Measurements from ENCODE around the gene CRIM1. TPM values are rescaled to one million over a fixed set of nuclear protein-coding genes. Genes with fewer than 3 reads are reported as not detected.
A peak's percentile ranks its signal among the peaks of the same experiment; 100 is the strongest.

CRIM1 gene
- total RNA-seq, 1 donor from 2014 or later: 35.3 TPM

DNA sequence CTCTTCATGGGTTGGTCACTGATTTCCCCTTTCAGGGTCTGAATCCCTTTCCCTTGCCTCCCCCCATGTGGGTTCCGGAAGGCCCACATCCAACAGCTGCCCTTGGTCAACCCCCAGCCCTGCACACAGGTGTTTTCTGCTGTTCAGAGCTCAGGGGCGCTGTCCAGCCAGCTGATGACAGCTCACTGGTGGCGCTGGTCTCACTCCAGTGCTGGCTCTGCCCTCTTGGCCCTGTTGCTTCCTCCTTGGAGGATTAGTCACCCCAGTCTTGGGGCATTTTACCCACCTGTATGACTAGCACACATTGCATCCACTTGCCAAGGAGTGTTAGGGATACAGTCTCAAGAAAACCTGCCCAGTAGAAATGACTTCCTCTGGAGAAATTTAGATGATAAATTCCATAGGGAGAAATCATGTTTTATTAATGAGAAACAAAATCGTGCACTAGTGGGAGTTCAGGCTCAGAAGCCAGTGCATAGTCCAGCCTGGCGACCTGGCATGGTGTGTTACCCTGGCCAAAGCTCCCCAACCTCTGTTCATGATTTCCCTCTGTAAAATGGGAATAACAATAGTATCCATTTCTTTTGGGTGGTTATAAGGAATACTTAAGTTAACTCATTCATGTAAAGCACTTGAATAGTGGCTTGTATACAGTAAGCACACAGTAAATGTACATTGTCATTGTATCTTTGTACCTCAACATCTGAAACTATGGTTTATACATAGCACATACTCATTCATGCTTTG is 21.6 kb downstream of the CRIM1 start:
- FAIRE-seq: no peak

DNA sequence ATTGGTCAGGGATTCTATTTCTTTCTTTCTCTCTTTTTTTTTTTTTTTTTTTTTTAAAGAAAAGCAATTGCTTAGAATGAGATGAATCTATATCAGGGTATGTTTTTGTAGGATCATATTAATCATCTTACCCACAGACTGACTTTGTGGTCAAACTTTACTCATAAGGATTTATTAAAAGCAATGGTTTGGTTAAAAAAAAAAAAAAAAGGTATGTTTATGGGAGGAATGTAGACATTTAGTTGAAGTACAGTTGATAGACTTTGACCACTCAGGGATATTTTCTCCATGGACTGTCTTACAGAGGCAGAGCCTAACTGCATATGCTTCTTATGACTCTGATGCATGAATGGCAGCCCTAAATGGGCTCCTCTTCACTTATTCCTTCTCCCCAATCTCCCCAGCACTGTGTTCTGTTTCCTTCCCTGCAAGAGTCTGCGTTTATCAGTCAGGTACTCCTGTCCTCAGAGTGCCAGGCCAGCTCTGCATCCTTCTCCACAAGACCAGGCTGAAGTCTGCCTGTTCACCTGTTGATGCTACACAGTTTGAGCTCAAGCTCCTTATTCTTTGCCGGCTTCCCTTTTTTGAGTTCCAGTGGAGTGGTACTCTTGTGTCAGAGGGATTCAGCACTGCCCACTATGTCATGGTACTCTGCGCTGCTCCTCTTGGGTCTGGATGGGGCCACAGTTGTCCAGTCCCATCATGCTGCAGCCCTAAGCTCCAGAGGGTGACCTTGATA is 24.3 kb downstream of the CRIM1 start:
- no peak overlapping the region for H3K4me3 ChIP-seq (ENCODE audit: low read depth, low read length)
- peaks cover 3% of the 10 kb centered on the region for H3K36me3 ChIP-seq (ENCODE audit: control insufficient read depth, insufficient read depth, low read length)
- no peaks in the 10 kb centered on the region for H3K27me3 ChIP-seq (ENCODE audit: control insufficient read depth, insufficient read depth, low read length)
- FAIRE-seq: no peak
- TF ChIP-seq, protein P1, sequence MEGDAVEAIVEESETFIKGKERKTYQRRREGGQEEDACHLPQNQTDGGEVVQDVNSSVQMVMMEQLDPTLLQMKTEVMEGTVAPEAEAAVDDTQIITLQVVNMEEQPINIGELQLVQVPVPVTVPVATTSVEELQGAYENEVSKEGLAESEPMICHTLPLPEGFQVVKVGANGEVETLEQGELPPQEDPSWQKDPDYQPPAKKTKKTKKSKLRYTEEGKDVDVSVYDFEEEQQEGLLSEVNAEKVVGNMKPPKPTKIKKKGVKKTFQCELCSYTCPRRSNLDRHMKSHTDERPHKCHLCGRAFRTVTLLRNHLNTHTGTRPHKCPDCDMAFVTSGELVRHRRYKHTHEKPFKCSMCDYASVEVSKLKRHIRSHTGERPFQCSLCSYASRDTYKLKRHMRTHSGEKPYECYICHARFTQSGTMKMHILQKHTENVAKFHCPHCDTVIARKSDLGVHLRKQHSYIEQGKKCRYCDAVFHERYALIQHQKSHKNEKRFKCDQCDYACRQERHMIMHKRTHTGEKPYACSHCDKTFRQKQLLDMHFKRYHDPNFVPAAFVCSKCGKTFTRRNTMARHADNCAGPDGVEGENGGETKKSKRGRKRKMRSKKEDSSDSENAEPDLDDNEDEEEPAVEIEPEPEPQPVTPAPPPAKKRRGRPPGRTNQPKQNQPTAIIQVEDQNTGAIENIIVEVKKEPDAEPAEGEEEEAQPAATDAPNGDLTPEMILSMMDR (IDR thresholded peaks at IDR 0.05; ENCODE audit: insufficient read depth, low read length, severe bottlenecking): no peak
- DNase-seq (ENCODE audit: low read depth): no peak

More for the DNA sequence above, 21.6 kb downstream of the CRIM1 start:
- H3K36me3 ChIP-seq (ENCODE audit: control insufficient read depth, insufficient read depth, low read length): peaks cover 3% of the 10 kb centered on the region
- no peak overlapping the region for H3K4me3 ChIP-seq (ENCODE audit: low read depth, low read length)
- peak; percentile 93 for DNase-seq (ENCODE audit: low read depth)
- no peaks in the 10 kb centered on the region for H3K27me3 ChIP-seq (ENCODE audit: control insufficient read depth, insufficient read depth, low read length)
- TF ChIP-seq, protein P1 (IDR thresholded peaks at IDR 0.05; ENCODE audit: insufficient read depth, low read length, severe bottlenecking): peak; percentile 27

DNA sequence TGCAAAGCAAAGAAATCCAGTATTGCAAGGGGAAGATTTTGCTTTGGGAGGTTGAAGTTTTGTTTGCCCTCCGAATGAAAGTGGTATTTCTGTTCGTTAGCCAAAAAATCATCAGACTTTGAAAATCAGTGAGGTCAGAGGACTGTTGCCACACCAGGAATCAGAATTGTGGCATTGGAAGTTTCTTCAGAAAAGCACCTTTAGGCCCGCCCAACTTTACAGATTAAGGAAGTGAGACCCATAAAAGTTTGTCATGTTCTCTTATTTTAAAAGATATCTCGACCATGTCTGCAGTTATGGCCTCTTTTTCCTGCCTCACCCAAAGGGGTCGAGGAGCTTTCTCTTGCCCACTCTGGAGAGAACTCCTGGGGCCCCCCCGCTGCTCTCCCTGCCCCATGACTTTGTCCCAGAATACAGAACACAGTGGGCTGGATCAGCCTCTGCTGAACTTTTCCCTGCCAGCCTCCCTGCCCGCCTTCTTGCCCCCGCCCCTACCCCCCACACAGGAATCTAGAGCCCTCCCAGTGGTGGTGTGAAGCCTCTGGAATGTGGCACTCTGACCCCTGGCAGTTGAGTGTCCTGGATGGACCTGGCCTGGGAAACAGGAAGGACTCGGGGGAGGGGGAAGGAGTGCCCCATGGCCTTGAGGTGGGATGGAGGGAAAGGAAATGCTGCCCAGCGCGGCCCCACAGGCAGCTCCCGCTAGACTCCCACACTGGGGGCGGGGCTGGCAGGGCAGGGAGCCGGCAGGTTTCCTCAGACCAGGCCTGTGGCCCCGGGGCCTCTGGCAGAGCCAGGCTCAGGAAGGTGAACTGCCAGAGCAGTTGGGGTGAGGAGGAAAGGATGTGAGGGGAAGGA is 25.3 kb downstream of the CRIM1 start:
- DNase-seq (ENCODE audit: low read depth) (no peak), FAIRE-seq (no peak)
- H3K27me3 ChIP-seq (ENCODE audit: control insufficient read depth, insufficient read depth, low read length): no peaks in the 10 kb centered on the region

DNA sequence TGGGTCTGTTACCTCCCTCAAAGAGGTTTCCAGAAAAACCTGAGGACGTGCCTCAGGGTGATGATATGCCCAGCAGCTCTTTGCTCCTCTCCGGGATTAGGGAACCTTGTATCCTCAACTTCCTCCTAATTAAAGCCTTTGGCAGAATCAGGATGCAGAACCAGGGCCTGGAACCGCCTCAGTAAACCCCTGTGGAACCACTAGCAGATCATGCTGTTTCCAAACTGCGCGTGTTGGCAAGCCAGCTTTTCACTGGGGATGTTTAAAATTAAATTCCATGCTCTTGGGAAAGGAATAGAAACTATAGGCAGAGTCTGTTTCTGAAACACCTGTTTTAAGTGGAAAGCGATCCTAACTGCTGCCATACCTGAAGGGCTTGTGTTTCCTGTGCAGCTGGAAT is 26.4 kb downstream of the CRIM1 start:
- peaks cover 3% of the 10 kb centered on the region for H3K36me3 ChIP-seq (ENCODE audit: control insufficient read depth, insufficient read depth, low read length)
- no peaks in the 10 kb centered on the region for H3K27me3 ChIP-seq (ENCODE audit: control insufficient read depth, insufficient read depth, low read length)
- DNase-seq (ENCODE audit: low read depth): no peak
- TF ChIP-seq, protein P1 (IDR thresholded peaks at IDR 0.05; ENCODE audit: insufficient read depth, low read length, severe bottlenecking): no peak
- no peak for FAIRE-seq
- H3K4me3 ChIP-seq (ENCODE audit: low read depth, low read length): no peak overlapping the region

More for the DNA sequence above, 25.3 kb downstream of the CRIM1 start:
- Histone ChIP-seq H3K36me3 (ENCODE audit: control insufficient read depth, insufficient read depth, low read length) (peaks cover 3% of the 10 kb centered on the region), H3K4me3 (ENCODE audit: low read depth, low read length) (no peak overlapping the region)
- TF ChIP-seq, protein P1 (IDR thresholded peaks at IDR 0.05; ENCODE audit: insufficient read depth, low read length, severe bottlenecking): no peak

DNA sequence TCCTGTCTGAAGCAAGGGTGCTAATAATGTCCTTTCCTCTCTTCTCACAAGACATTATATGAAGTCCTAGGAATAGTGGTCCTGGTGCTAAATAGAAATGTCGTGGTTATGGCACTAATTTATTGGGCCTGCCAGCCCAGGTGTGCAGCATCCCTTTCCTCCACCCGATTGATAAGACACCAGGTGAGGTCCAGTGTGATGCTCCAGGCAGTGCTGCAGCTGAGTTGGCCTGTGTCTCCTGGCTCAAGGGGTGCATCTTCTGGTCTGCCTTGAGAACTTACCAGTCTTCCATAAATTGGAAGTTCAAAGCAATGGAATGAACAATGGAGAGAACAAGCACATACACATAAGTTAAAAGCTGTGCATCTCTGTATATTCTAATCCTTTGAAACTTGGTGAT is 26.9 kb downstream of the CRIM1 start:
- no peaks in the 10 kb centered on the region for H3K27me3 ChIP-seq (ENCODE audit: control insufficient read depth, insufficient read depth, low read length)
- peaks cover 3% of the 10 kb centered on the region for H3K36me3 ChIP-seq (ENCODE audit: control insufficient read depth, insufficient read depth, low read length)
- H3K4me3 ChIP-seq (ENCODE audit: low read depth, low read length): no peak overlapping the region
- no peak for DNase-seq (ENCODE audit: low read depth)
- TF ChIP-seq, protein P1 (IDR thresholded peaks at IDR 0.05; ENCODE audit: insufficient read depth, low read length, severe bottlenecking): no peak
- no peak for FAIRE-seq

Measured in bronchial epithelial cell (primary cell).